GM13976 (cell line): ENCODE measurements around the gene SPEM3.

Experiments used
- DNase-seq: peaks from one replicate; pipeline ENCODE4 v3.0.0; 2012; ENCODE audit warnings: low spot score
- in situ Hi-C: fragments of 300-500 bp; cut with MboI; formaldehyde crosslinking; loops from one replicate; pipeline ENCODE4 v1.12.0; 2022; ENCODE audit warnings: low sequenced_read_pairs, mixed read lengths, inconsistent platforms; ENCODE audit not compliant: unreplicated experiment
- TF ChIP-seq, protein P1 (sequence below): IDR thresholded peaks from 2 replicates; pipeline ENCODE4 v1.5.1; 2012; ENCODE audit warnings: borderline replicate concordance, mild to moderate bottlenecking; ENCODE audit not compliant: insufficient read depth; ENCODE audit errors: extremely low read depth, missing control alignments, control extremely low read depth

Gene SPEM3

DNA sequence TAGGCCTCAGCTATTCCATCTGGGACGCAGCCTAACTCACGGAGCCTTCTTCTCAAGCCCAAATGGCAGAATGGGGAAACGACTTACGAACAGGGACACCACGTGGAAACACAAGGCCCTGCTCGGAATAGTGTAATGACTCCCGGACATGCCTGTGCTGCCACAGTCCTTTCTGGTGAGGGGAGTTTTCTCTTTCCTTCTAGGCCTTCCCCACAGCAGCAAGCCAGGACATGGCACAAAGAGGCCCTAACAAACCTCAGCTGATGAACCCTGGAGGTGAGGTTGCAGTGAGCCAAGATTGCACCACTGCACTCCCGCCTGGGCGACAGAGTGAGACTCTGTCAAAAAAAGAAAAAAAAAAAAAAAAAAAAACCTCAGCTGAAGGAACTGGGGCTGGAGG is 35.4 kb downstream of the SPEM3 start:
- in situ Hi-C loops: no loop called here
- TF ChIP-seq, protein P1, sequence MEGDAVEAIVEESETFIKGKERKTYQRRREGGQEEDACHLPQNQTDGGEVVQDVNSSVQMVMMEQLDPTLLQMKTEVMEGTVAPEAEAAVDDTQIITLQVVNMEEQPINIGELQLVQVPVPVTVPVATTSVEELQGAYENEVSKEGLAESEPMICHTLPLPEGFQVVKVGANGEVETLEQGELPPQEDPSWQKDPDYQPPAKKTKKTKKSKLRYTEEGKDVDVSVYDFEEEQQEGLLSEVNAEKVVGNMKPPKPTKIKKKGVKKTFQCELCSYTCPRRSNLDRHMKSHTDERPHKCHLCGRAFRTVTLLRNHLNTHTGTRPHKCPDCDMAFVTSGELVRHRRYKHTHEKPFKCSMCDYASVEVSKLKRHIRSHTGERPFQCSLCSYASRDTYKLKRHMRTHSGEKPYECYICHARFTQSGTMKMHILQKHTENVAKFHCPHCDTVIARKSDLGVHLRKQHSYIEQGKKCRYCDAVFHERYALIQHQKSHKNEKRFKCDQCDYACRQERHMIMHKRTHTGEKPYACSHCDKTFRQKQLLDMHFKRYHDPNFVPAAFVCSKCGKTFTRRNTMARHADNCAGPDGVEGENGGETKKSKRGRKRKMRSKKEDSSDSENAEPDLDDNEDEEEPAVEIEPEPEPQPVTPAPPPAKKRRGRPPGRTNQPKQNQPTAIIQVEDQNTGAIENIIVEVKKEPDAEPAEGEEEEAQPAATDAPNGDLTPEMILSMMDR: no peak
- no peak for DNase-seq

DNA sequence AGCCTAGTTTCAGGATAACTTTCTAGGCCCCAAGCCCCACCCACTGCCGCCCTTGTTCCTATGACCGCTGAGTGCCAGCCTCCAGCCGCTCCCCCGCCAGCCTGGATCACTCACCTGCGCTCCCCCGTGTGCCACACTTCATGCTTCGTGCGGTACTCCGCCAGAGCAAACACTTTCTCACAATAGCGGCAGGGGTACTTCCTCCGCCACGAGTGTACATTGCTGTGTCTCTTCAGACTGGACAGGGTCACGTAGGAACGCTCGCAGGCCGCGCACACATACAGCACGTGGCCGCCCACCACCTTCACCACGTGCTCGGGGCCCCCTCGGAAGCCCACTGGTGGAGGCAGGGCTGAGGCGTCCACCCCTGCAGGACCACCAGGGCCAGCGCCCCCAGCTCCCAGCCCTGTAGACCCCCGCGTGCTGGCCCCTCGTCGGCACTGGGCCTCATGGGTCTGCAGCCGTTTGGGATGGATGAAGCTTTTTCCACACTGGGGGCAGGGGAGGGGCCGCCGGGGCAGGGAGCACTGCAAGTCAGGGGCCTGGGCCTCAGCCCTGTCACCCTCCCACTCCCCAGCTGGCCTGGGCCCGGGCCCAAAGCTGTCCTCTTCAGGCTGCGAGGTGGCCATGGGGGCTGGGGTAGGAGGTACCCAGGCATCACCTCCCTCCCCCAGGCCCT is 37.1 kb downstream of the SPEM3 start:
- in situ Hi-C loops: no loop called here
- no peak for DNase-seq
- TF ChIP-seq, protein P1: no peak

DNA sequence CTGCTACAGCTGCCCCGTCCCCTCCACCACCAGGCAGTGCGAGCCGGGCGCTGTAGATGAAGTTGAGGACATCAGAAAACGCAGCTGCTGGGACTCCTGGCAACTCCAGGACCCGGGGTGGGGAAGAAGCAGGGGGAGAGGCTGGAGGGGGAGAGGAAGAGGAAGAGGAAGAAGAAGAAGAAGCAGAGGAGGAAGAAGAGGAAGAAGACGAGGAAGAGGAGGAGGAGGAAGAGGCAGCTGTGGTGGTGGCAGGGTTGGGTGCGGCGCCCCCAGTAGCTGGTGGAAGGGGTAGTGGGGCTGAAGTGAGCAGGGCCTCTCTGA is 37.6 kb downstream of the SPEM3 start:
- no peak for DNase-seq
- in situ Hi-C loops: no loop called here
- TF ChIP-seq, protein P1: no peak

DNA sequence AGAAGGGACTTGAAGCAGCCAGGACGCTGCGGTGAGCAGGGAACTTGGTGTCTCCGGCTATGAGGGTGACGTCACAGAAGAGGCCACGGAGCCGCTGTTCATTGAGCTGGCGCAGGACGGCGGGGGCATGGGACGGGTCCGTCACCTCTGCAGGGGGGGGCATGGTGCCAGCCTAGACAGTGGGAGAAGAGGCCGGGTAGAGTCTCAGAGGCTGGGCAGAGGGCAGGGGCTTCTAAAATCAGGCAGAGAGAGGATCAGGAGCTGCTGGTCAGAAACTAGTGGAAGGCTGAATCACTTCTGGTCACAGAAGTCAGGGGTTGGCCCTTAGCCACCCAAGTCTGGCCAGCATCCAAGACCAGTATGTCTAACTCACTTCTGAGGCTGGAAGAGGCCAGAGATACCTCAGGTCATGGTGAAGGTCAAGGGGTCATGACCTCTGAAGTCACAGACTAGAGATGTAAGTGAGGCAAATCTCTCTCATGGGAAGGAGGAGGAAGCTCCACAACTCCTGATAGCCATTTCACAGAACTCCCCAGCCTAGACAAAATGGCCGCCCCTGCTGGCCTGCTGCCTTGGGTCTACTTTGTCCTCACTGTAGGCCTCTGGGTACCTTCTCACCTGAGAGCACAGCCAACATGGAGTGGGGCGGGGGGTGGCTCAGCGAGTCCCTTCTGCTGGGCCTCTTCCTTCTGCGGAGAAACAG is 38.1 kb downstream of the SPEM3 start:
- no peak for DNase-seq
- in situ Hi-C loops: no loop called here
- TF ChIP-seq, protein P1: no peak

DNA sequence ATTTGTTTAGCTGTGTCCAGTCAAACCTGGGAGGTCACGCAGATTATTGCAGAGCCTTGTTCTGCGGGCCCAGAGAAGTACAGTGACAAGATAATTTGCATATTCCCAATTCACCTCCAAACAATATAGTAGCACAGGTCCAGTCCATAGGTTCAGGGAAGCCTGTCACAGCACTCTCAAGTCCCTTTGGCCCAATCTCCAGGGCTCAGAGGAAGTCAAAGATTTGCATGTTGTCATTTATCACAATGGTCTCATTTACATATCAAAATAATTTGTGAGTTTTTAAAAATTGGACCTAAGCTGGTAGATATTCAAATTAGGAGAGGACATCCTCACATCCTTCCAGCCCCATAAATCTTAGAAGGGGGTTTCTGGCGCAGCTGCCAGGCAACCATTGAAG is 38.8 kb downstream of the SPEM3 start:
- TF ChIP-seq, protein P1: no peak
- in situ Hi-C loops: no loop called here
- DNase-seq: no peak

DNA sequence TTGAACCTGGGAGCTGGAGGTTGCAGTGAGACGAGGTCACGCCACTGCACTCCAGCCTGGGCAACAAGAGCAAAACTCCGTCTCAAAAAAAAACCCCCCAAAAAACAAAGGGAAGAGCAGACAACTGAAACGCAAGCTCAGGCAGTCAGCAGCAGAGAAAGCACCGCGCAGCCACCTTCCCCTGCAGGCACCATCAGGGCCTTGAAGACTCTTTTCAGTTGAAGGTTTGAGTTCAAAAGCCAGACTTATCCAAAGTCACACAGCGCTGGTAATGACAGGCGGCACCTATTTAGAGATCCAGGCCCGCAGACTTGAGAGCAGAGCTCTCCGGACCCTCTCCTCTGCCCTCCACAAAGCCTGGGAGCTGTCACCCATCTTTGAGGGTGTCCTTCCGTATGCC is 39.6 kb downstream of the SPEM3 start:
- in situ Hi-C loops: no loop called here
- TF ChIP-seq, protein P1: no peak
- no peak for DNase-seq
